GM21786 (cell line): ENCODE measurements around the gene RAB11FIP5.
"Not testable (repeated sequence)": the region's sequence is repeated elsewhere in the genome, so short reads cannot be mapped to it uniquely, and the experiment has no call there.

Experiments
- ATAC-seq: cut with Tn5 transposase; IDR thresholded peaks from one replicate; pipeline ENCODE4 v1.9.1; 2021; ENCODE audit not compliant: unreplicated experiment

Gene RAB11FIP5

GRCh38 chr2:73111073-73112025, 1.4 kb downstream of the RAB11FIP5 start:
- ATAC-seq, result no peak

GRCh38 chr2:73110168-73111072, 2.3 kb downstream of the RAB11FIP5 start:
- no peak for ATAC-seq

DNA sequence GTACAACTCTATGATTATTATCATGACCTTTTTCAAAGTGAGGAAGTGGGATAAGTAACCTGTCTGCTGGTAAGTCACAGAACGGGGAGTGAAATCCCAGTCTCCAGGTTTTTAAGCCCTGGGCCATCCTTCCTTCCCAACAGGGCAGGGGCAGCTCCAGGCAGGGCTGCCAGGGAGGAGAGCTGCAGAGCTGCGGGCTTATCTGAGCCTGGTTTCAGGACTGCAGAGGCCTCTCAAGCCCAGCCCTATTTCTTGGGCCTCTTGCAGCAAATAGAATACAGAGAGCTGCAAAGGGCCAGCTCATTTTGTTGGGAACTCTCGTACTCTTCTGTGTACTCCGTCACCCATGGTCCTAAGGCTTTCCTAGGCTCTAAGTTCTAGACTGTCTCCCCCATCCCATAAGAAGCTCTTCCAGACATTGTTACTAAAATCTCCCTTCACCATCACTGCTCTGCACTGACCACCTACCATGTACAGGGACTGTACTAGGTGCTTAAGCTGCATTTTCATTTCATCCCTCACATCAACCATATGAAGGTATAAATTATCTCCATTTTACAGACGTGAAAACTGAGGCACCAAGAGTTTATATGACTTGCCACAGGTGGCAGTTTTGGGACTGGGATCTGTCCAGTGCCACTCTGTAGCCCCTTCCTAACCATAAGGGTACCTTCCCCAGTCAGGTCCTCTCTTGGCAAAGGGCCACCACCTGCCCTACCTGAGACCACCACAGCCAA, 3.1 kb downstream of the RAB11FIP5 start:
- no peak for ATAC-seq

DNA sequence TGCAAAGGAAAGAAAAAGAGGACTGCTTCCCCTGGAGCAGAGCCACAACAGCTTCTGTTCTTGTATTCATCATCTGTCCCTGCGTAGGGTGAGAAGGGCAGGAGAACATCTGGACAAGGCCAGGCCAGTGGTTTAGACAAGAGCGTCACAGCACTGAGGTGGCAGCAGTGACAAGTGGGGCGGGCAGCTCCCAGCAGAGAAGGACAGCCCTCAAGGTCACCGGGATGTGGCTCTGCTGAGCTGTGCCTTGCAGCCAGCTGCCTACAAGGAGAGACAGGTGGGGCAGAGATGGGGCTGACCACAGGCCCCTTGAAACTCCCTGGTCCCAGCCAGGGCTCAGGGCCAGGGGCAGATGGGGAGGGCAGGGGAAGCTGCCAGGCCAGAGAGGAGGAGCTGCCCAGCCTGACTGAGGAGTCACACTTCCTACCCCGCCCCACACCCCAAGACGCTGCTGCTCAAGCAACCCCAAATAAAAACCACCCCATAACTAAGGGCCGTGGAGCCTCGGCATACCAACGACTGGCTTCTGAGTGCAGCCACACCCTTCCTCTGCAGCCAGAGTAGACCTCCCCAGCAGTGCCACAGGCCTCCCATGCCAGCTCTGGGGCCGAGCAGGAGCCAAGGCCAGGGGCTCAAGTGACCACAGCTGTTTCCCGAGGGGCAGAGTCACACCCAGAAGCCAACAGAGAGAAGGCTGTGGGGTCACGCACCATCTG, 5.4 kb downstream of the RAB11FIP5 start:
- ATAC-seq, result no peak

- ATAC-seq, result no peak
Observed at GRCh38 chr2:73106791-73107190, 6.0 kb downstream of the RAB11FIP5 start.

GRCh38 chr2:73105511-73105971, 7.2 kb downstream of the RAB11FIP5 start:
- ATAC-seq, result no peak

- no peak for ATAC-seq
Observed at GRCh38 chr2:73104933-73105332, 7.8 kb downstream of the RAB11FIP5 start.

DNA sequence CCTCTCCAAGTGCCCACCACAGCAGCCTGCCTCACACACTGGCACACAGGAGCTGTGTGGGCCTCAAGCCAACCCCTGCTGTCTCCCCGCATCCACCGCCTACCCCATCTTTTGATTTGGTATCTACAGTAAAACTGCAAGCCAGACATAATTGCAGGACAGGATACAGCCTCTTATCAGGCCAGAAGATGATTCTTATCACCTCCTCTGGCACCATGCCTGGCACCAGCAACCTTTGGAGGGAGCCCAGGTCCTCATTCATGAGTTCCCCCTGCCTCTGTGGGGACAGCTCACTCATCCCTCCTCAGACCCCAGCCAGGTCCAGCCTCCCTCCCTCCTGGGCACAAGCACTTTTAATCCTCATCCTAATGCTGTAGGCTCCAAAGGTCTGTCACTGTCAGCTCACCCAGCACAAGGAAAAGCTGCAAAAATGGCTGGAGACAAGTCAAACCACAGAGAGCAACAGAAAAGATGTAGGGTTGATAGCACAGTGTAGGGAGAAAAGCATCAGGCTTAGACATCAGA, 9.7 kb downstream of the RAB11FIP5 start:
- ATAC-seq, result no peak

DNA sequence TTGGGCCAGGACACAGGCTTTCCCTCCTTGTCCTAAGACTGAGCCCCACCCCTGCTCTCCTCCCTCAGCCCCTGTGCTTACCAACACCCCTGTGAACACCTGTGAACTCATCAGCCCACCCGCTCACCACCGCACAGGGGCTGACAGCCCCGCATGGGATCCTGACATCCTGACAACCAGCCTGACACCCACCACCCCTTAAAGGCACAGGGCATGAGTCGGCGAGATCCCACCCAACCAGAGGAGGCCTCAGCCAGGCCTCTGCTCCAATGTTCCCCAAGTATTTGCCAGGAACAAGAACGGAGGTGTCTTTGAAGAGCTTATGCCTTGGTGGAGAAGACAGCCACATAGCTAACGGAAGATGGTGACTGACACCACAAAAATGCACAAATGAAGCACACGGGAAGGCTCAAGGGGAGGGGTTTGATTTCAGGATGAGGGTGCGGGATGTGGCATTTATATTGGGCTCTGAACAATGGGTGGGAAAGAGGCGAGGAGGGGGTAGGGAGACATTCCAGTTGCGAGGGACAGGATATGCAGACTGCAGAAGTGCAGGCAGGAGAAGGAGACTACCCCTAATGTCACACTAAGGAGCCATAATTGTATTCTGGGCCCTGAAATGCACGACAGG, 11.0 kb downstream of the RAB11FIP5 start:
- no peak for ATAC-seq

GRCh38 chr2:73100956-73101355, 11.8 kb downstream of the RAB11FIP5 start:
- no peak for ATAC-seq

DNA sequence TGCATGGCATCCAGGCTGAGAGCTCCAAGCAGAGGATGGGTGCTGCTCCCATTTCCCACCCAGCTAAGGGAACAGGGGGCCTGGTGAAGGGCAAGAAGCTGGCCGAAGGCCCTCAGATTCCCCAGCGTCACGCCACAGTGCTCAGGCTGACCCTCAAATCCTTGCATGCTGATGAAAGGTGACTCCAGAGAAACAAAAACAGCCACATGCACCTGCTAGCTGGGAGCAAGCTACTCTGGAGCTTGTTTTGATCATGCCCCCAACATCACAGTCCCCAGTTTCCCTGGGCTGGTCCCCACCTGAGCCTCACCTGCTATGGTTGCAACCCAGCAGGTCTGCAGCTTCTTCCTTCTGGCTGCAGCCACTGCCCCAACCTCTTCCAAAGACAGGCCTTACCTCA, 13.3 kb downstream of the RAB11FIP5 start:
- ATAC-seq, result no peak

GRCh38 chr2:73095910-73096309, 16.8 kb downstream of the RAB11FIP5 start:
- ATAC-seq, result no peak

- not testable (repeated sequence) for ATAC-seq
Observed at GRCh38 chr2:73093601-73094218, 19.0 kb downstream of the RAB11FIP5 start.

DNA sequence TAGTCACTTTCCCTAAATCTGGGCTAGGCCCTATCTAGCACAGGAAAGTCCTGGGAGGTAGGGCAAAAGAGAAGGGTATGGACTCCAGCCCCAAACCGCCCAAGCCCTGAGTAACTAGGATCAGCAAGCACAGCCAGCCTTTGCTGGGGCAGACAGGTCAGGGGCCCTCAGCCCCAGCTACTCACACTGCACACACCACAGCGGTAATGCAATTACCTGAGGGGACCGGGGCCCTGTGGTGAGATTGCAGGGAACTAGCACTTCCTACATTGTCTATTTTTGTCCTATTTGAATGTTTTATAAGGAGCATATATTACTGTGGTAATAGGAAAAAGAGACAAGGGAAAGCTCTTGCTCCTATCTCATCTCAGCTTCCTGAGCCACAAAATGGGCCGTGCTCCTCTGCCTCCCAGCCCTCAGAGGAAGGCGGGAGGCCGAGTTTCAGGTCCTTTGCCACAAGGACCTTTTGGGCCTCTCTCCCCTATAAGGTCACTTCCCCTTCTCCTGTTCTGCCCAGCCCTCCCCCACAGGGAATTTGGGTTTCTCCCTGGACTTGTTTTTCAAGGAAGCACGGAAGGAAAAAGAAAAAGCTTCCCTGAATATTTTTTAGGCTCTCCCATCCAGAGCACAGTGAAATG, 20.5 kb downstream of the RAB11FIP5 start:
- no peak for ATAC-seq

- no peak for ATAC-seq
Observed at GRCh38 chr2:73091696-73092095, 21.1 kb downstream of the RAB11FIP5 start.

DNA sequence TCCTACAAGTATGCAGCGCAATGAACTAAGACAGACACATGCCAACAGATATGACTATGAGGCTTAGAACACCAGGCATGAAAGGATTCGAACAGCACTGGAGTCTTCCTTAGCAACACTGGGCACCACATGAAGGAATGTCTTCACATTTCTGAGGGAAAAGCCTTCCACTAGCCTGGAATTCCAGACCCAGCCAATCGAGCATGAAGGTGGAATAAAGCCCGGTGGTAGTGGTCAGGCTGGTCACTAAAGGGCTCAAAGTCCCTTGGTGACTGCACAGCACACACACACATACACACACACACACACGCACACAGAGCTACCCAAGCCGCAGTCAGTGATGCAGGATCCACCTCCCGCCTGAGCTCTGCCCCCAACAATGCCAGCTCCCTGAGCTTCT, 21.6 kb downstream of the RAB11FIP5 start:
- ATAC-seq, result no peak

GRCh38 chr2:73089270-73090030, 23.3 kb downstream of the RAB11FIP5 start:
- no peak for ATAC-seq

DNA sequence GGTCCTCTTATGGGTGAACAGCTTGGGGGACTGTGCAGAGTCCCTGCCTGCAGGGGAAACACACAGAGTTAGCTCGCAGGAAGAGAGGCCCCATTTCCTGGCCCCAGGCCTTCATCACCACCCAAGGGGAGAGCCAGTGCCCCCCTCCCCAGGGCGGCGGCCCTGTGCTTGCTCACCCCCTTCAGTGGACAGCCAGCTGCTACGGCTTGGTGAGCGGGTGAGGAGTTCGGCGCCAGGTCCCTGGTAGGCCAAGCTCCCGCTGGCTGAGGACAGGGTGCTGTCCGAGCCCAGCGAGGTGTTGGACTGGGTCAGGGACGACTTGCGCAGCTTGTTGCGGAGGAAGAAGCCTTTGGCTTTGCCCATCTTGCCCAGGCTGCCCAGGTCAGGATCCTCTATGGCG, 24.0 kb downstream of the RAB11FIP5 start:
- ATAC-seq, result no peak
